PC-3 (cell line): ENCODE measurements around the gene ADCY2. TPM values are rescaled to one million over a fixed set of nuclear protein-coding genes. Genes with fewer than 3 reads are reported as not detected.

Source experiments
- ATAC-seq: fragments of 200-7000 bp; cut with Tn5 transposase; 2 replicates; pipeline ENCODE4 v1.9.1; 2020; ENCODE audit warnings: mild to moderate bottlenecking, moderate library complexity
- BruUV-seq: library from RNA; stranded (reverse); fragments of 400-500 nt; replicated peaks from 2 replicates; lab custom pipeline; 2021; lab: Mats Ljungman, UMichigan
- CTCF ChIA-PET: fragments of 300-600 bp; sonication (Branson Sonifier 250); formaldehyde crosslinking; loops from one replicate; lab custom pipeline; 2022; ENCODE audit warnings: antibody characterized with exemption; lab: Charles Lee
- POLR2A ChIA-PET: fragments of 300-600 bp; sonication (Branson Sonifier 250); formaldehyde crosslinking; loops from one replicate; lab custom pipeline; 2022; ENCODE audit warnings: antibody characterized with exemption; ENCODE audit not compliant: unreplicated experiment; lab: Charles Lee
- DNase-seq: peaks from one replicate; pipeline ENCODE4 v3.0.0-alpha.2; 2015
- H2AFZ ChIP-seq: fragments of 300-600 bp; sonication (generic); 2 replicates; pipeline ENCODE4 v1.6.0; 2016; ENCODE audit warnings: antibody characterized with exemption, low read length
- H3F3A ChIP-seq: fragments of 300-600 bp; sonication (generic); one replicate; pipeline ENCODE4 v1.6.0; 2017; ENCODE audit warnings: antibody characterized with exemption, low read length, control low read depth, mild to moderate bottlenecking; ENCODE audit not compliant: unreplicated experiment
- H3K27ac ChIP-seq: fragments of 300-600 bp; sonication (generic); 2 replicates; pipeline ENCODE4 v1.5.1; 2016; ENCODE audit warnings: mild to moderate bottlenecking, low read length
- H3K27me3 ChIP-seq: fragments of 300-600 bp; sonication (generic); 2 replicates; pipeline ENCODE4 v1.6.1; 2016; ENCODE audit warnings: low read length, mixed read lengths
- H3K36me3 ChIP-seq: fragments of 300-600 bp; sonication (generic); 2 replicates; pipeline ENCODE4 v1.6.1; 2016; ENCODE audit warnings: low read depth, mixed run types, low read length, mixed read lengths
- H3K4me1 ChIP-seq: fragments of 300-600 bp; sonication (generic); 2 replicates; pipeline ENCODE4 v1.5.1; 2016; ENCODE audit warnings: low read length; ENCODE audit not compliant: insufficient read depth
- H3K4me2 ChIP-seq: fragments of 300-600 bp; sonication (generic); 2 replicates; pipeline ENCODE4 v1.6.0; 2016; ENCODE audit warnings: low read length
- H3K4me3 ChIP-seq: fragments of 300-600 bp; sonication (generic); 2 replicates; pipeline ENCODE4 v1.5.1; 2016; ENCODE audit warnings: mild to moderate bottlenecking, low read length, mixed read lengths
- H3K79me2 ChIP-seq: fragments of 300-600 bp; sonication (generic); 2 replicates; pipeline ENCODE4 v1.6.1; 2017; ENCODE audit warnings: low read length, mixed read lengths
- H3K9ac ChIP-seq: fragments of 300-600 bp; sonication (generic); 2 replicates; pipeline ENCODE4 v1.6.0; 2016; ENCODE audit warnings: mild to moderate bottlenecking, low read length
- H3K9me2 ChIP-seq: fragments of 300-600 bp; sonication (generic); replicated peaks from 2 replicates; pipeline ENCODE4 v1.6.1; 2016; ENCODE audit warnings: mixed run types, low read length, mixed read lengths
- H3K9me3 ChIP-seq: fragments of 300-600 bp; sonication (generic); 2 replicates; pipeline ENCODE4 v1.6.1; 2016; ENCODE audit warnings: low read length, mixed read lengths
- H4K20me1 ChIP-seq: fragments of 300-600 bp; sonication (generic); 2 replicates; pipeline ENCODE4 v1.6.1; 2016; ENCODE audit warnings: low read length, mixed read lengths
- CTCF ChIP-seq: fragments of 300-600 bp; sonication (generic); conservative IDR thresholded peaks from 2 replicates; pipeline ENCODE4 v1.5.1; 2017; ENCODE audit warnings: antibody characterized with exemption, low read depth, mild to moderate bottlenecking, low read length
- EZH2 ChIP-seq: fragments of 300-600 bp; sonication (generic); IDR thresholded peaks from one replicate; pipeline ENCODE4 v1.6.1; 2017; ENCODE audit warnings: antibody characterized with exemption, mild to moderate bottlenecking, low read length; ENCODE audit not compliant: unreplicated experiment
- EZH2phosphoT487 ChIP-seq: fragments of 300-600 bp; sonication (generic); IDR thresholded peaks from 2 replicates; pipeline ENCODE4 v1.6.1; 2018; ENCODE audit warnings: mild to moderate bottlenecking, antibody characterized with exemption, low read length, borderline replicate concordance
- intact Hi-C: fragments of 100-400 bp; cut with micrococcal nuclease; formaldehyde crosslinking; loops from 2 replicates; pipeline ENCODE4 v1.9.0; 2023
- total RNA-seq: library from RNA; depleted of rRNA; stranded (reverse); fragments of >200 nt; gene quantifications from 2 replicates; pipeline ENCODE4 v1.2.3, GENCODE V29; 2014

The ADCY2 gene
- total RNA-seq, 1 experiment from 2014 or later: not detected

GRCh38 chr5:7415123-7415522, 19.2 kb downstream of the ADCY2 start:
- Histone ChIP-seq H3K9me2 (no peaks in the 10 kb centered on the region), H3K27ac (no peak overlapping the region), H2AFZ (no peak overlapping the region), H3F3A (no peaks in the 10 kb centered on the region), H4K20me1 (no peaks in the 10 kb centered on the region), H3K9me3 (no peaks in the 10 kb centered on the region), H3K9ac (no peak overlapping the region), H3K4me1 (no peaks in the 10 kb centered on the region), H3K36me3 (no peaks in the 10 kb centered on the region), H3K4me3 (no peak overlapping the region), H3K79me2 (no peaks in the 10 kb centered on the region), H3K4me2 (no peak overlapping the region), H3K27me3 (peaks cover 29% of the 10 kb centered on the region)
- intact Hi-C loops: no loop called here
- ChIA-PET CTCF (no interaction called here), POLR2A (no interaction called here)
- no TSS peak for BruUV-seq
- ATAC-seq (no peak), DNase-seq (no peak)
- no peak for TF ChIP-seq EZH2phosphoT487
- TF ChIP-seq CTCF: no peak
- TF ChIP-seq EZH2: no peak

- no peaks in the 10 kb centered on the region for H4K20me1 ChIP-seq
- H2AFZ ChIP-seq: no peak overlapping the region
- no peak for ATAC-seq
- TF ChIP-seq EZH2 (no peak), EZH2phosphoT487 (no peak), CTCF (no peak)
- no peaks in the 10 kb centered on the region for H3K9me2 ChIP-seq
- no peaks in the 10 kb centered on the region for H3K4me1 ChIP-seq
- H3K27ac ChIP-seq: no peak overlapping the region
- DNase-seq: no peak
- no peaks in the 10 kb centered on the region for H3K36me3 ChIP-seq
- no peak overlapping the region for H3K4me2 ChIP-seq
- no peaks in the 10 kb centered on the region for H3K9me3 ChIP-seq
- no TSS peak for BruUV-seq
- intact Hi-C loops: no loop called here
- no peak overlapping the region for H3K9ac ChIP-seq
- ChIA-PET CTCF (no interaction called here), POLR2A (no interaction called here)
- H3K4me3 ChIP-seq: no peak overlapping the region
- peaks cover 33% of the 10 kb centered on the region for H3K27me3 ChIP-seq
- H3F3A ChIP-seq: no peaks in the 10 kb centered on the region
- H3K79me2 ChIP-seq: no peaks in the 10 kb centered on the region
These were observed 19.9 kb downstream of the ADCY2 start for GRCh38 chr5:7415587-7416535.

GRCh38 chr5:7418276-7418675, 22.3 kb downstream of the ADCY2 start:
- TF ChIP-seq EZH2 (no peak), CTCF (no peak), EZH2phosphoT487 (no peak)
- ChIA-PET CTCF (no interaction called here), POLR2A (no interaction called here)
- no peaks in the 10 kb centered on the region for H3K36me3 ChIP-seq
- H3K27ac ChIP-seq: no peak overlapping the region
- DNase-seq: no peak
- no peaks in the 10 kb centered on the region for H4K20me1 ChIP-seq
- no TSS peak for BruUV-seq
- intact Hi-C loops: no loop called here
- H3K9me2 ChIP-seq: no peaks in the 10 kb centered on the region
- H3K79me2 ChIP-seq: no peaks in the 10 kb centered on the region
- no peaks in the 10 kb centered on the region for H3F3A ChIP-seq
- no peak overlapping the region for H3K4me3 ChIP-seq
- no peak for ATAC-seq
- no peaks in the 10 kb centered on the region for H3K9me3 ChIP-seq
- H2AFZ ChIP-seq: no peak overlapping the region
- no peaks in the 10 kb centered on the region for H3K4me1 ChIP-seq
- H3K9ac ChIP-seq: no peak overlapping the region
- peaks cover 26% of the 10 kb centered on the region for H3K27me3 ChIP-seq
- H3K4me2 ChIP-seq: no peak overlapping the region
